Stimulated activated CD4-positive, alpha-beta T cell treated with anti-CD3 and anti-CD28 coated beads, TNF-alpha, amount 100 ng/mL, for 1 hour (primary cell): ENCODE data around the gene SLC25A1.

ENCODE experiments used
- DNase-seq, 3 donors: peaks; one replicate each; pipeline ENCODE4 v3.0.0-alpha.2; 2020; ENCODE audit warnings: low read depth in 3 of 3, low spot score in 1 of 3

SLC25A1 gene

GRCh38 chr22:19181786-19182471 is 3.4 kb upstream of the SLC25A1 start:
- DNase-seq: no peak

GRCh38 chr22:19180740-19181410 is 2.3 kb upstream of the SLC25A1 start:
- no peak for DNase-seq

- no peak for DNase-seq
Observed at GRCh38 chr22:19180234-19180633, 1.7 kb upstream of the SLC25A1 start.

GRCh38 chr22:19179497-19180048 is 1.0 kb upstream of the SLC25A1 start:
- DNase-seq: no peak

GRCh38 chr22:19178065-19178656 is 375 bp downstream of the SLC25A1 start:
- no peak for DNase-seq

GRCh38 chr22:19177164-19178064 is 1.1 kb downstream of the SLC25A1 start:
- no peak for DNase-seq

GRCh38 chr22:19176732-19177131 is 1.8 kb downstream of the SLC25A1 start:
- no peak for DNase-seq

GRCh38 chr22:19176175-19176643 is 2.3 kb downstream of the SLC25A1 start:
- no peak for DNase-seq

GRCh38 chr22:19175602-19176174 is 2.8 kb downstream of the SLC25A1 start:
- DNase-seq: no peak

GRCh38 chr22:19175026-19175601 is 3.4 kb downstream of the SLC25A1 start:
- no peak for DNase-seq

- DNase-seq: no peak
Observed at GRCh38 chr22:19174106-19175025, 4.2 kb downstream of the SLC25A1 start.

GRCh38 chr22:19173047-19174035 is 5.2 kb downstream of the SLC25A1 start:
- DNase-seq: no peak

GRCh38 chr22:19172213-19173046 is 6.1 kb downstream of the SLC25A1 start:
- no peak for DNase-seq

GRCh38 chr22:19169947-19170318 is 8.6 kb downstream of the SLC25A1 start:
- DNase-seq: no peak

GRCh38 chr22:19169002-19169946 is 9.3 kb downstream of the SLC25A1 start:
- no peak for DNase-seq
